WTC11 (cell line): ENCODE results near the gene RMI1. TPM values are rescaled to one million over a fixed set of nuclear protein-coding genes. Genes with fewer than 3 reads are reported as not detected.

ENCODE experiments used
- ATAC-seq: fragments of 200-7000 bp; cut with Tn5 transposase; 2 replicates; pipeline ENCODE4 v1.10.0; 2021; ENCODE audit warnings: mild to moderate bottlenecking, moderate library complexity
- CTCF ChIA-PET: fragments of 300-600 bp; sonication (Branson Sonifier 250); formaldehyde crosslinking; loops from one replicate; lab custom pipeline; 2021; ENCODE audit warnings: antibody characterized with exemption; lab: Charles Lee
- POLR2A ChIA-PET: fragments of 350-600 bp; sonication (Branson Sonifier 250); formaldehyde crosslinking; loops from one replicate; lab custom pipeline; 2021; ENCODE audit warnings: antibody characterized with exemption; lab: Charles Lee
- DNase-seq: peaks from one replicate; pipeline ENCODE4 v3.0.0; 2021; ENCODE audit warnings: low spot score
- H3K27ac Mint-ChIP-seq: 2 replicates; pipeline ENCODE4 v1.8.0; 2021; ENCODE audit warnings: mixed read lengths
- H3K27me3 Mint-ChIP-seq: 2 replicates; pipeline ENCODE4 v1.8.0; 2021; ENCODE audit warnings: low read depth, mild to moderate bottlenecking, moderate library complexity, mixed read lengths
- H3K36me3 Mint-ChIP-seq: 2 replicates; pipeline ENCODE4 v1.8.0; 2021; ENCODE audit warnings: mixed read lengths
- H3K4me1 Mint-ChIP-seq: 2 replicates; pipeline ENCODE4 v1.8.0; 2022; ENCODE audit warnings: mixed read lengths
- H3K4me3 Mint-ChIP-seq: 2 replicates; pipeline ENCODE4 v1.8.0; 2021; ENCODE audit warnings: mild to moderate bottlenecking, moderate library complexity, mixed read lengths
- H3K9me3 Mint-ChIP-seq: 2 replicates; pipeline ENCODE4 v1.8.0; 2021; ENCODE audit warnings: mixed read lengths
- ATF1 ChIP-seq: sonication (generic); formaldehyde crosslinking; IDR thresholded peaks from 2 replicates; pipeline ENCODE4 v1.8.1; 2023; ENCODE audit warnings: mild to moderate bottlenecking, moderate library complexity, missing genetic modification reagents
- CREM ChIP-seq: sonication (generic); formaldehyde crosslinking; IDR thresholded peaks from 2 replicates; pipeline ENCODE4 v1.8.1; 2022; ENCODE audit warnings: mild to moderate bottlenecking, missing genetic modification reagents, moderate library complexity
- FOXP1 ChIP-seq: sonication (generic); formaldehyde crosslinking; IDR thresholded peaks from 2 replicates; pipeline ENCODE4 v1.8.0; 2022; ENCODE audit warnings: missing genetic modification reagents, mild to moderate bottlenecking, moderate library complexity, borderline replicate concordance
- GABPB1 ChIP-seq: sonication (generic); formaldehyde crosslinking; IDR thresholded peaks from 2 replicates; pipeline ENCODE4 v1.8.1; 2023; ENCODE audit warnings: mild to moderate bottlenecking, missing genetic modification reagents
- GRHL2 ChIP-seq: fragments of 250-450 bp; sonication (Bioruptor Pico); IDR thresholded peaks from 2 replicates; pipeline ENCODE4 v1.8.0; 2022; ENCODE audit warnings: mild to moderate bottlenecking, moderate library complexity; ENCODE audit not compliant: insufficient replicate concordance, severe bottlenecking
- GTF2I ChIP-seq: fragments of 250-450 bp; sonication (Bioruptor Pico); conservative IDR thresholded peaks from 2 replicates; pipeline ENCODE4 v1.4.0; 2021; ENCODE audit warnings: mild to moderate bottlenecking
- NFYB ChIP-seq: sonication (generic); formaldehyde crosslinking; conservative IDR thresholded peaks from 2 replicates; pipeline ENCODE4 v1.8.0; 2022; ENCODE audit warnings: low read depth, missing genetic modification reagents
- SOX15 ChIP-seq: fragments of 250-450 bp; sonication (Bioruptor Pico); IDR thresholded peaks from 2 replicates; pipeline ENCODE4 v1.9.0; 2021; ENCODE audit warnings: mild to moderate bottlenecking
- TP53 ChIP-seq: sonication (generic); formaldehyde crosslinking; IDR thresholded peaks from 2 replicates; pipeline ENCODE4 v1.8.1; 2023; ENCODE audit warnings: mild to moderate bottlenecking, missing genetic modification reagents
- ZNF121 ChIP-seq: sonication (generic); formaldehyde crosslinking; IDR thresholded peaks from 2 replicates; pipeline ENCODE4 v1.8.0; 2023; ENCODE audit warnings: missing genetic modification reagents
- ZNF138 ChIP-seq: sonication (generic); formaldehyde crosslinking; conservative IDR thresholded peaks from 2 replicates; pipeline ENCODE4 v1.8.1; 2022; ENCODE audit warnings: mild to moderate bottlenecking, moderate library complexity, missing genetic modification reagents
- ZNF416 ChIP-seq: fragments of 250-450 bp; sonication (Bioruptor Pico); IDR thresholded peaks from 2 replicates; pipeline ENCODE4 v1.9.0; 2021; ENCODE audit warnings: mild to moderate bottlenecking, inconsistent platforms
- total RNA-seq: library from RNA; stranded (reverse); gene quantifications from 3 replicates; pipeline ENCODE4 v1.2.3, GENCODE V29; 2021
- TF ChIP-seq, protein P1 (sequence below): sonication (generic); formaldehyde crosslinking; IDR thresholded peaks from 2 replicates; pipeline ENCODE4 v1.8.1; 2023; ENCODE audit warnings: mild to moderate bottlenecking, missing genetic modification reagents
- TF ChIP-seq, protein P2 (sequence below): sonication (generic); formaldehyde crosslinking; conservative IDR thresholded peaks from 2 replicates; pipeline ENCODE4 v1.8.1; 2022; ENCODE audit warnings: mild to moderate bottlenecking, missing genetic modification reagents
- TF ChIP-seq, protein P3 (sequence below): fragments of 250-450 bp; sonication (Bioruptor Pico); IDR thresholded peaks from 2 replicates; pipeline ENCODE4 v1.8.0; 2021; ENCODE audit warnings: mild to moderate bottlenecking
- TF ChIP-seq, protein P4 (sequence below): sonication (generic); formaldehyde crosslinking; IDR thresholded peaks from 2 replicates; pipeline ENCODE4 v1.8.1; 2022; ENCODE audit warnings: missing genetic modification reagents, borderline replicate concordance
- TF ChIP-seq, protein P5 (sequence below): fragments of 200-600 bp; IDR thresholded peaks from 2 replicates; pipeline ENCODE4 v1.8.0; 2022; ENCODE audit warnings: antibody characterized with exemption
- TF ChIP-seq, protein P6 (sequence below): sonication (generic); formaldehyde crosslinking; IDR thresholded peaks from 2 replicates; pipeline ENCODE4 v1.8.1; 2023; ENCODE audit warnings: mild to moderate bottlenecking, moderate library complexity, missing genetic modification reagents
- TF ChIP-seq, protein P7 (sequence below): fragments of 250-450 bp; sonication (Bioruptor Pico); conservative IDR thresholded peaks from 2 replicates; pipeline ENCODE4 v1.9.0; 2021; ENCODE audit warnings: mild to moderate bottlenecking
- TF ChIP-seq, protein P8 (sequence below): sonication (generic); formaldehyde crosslinking; IDR thresholded peaks from 2 replicates; pipeline ENCODE4 v1.8.1; 2022; ENCODE audit warnings: low read depth, missing genetic modification reagents, borderline replicate concordance

The RMI1 gene
- total RNA-seq, 1 experiment from 2014 or later: 25.8 TPM

DNA sequence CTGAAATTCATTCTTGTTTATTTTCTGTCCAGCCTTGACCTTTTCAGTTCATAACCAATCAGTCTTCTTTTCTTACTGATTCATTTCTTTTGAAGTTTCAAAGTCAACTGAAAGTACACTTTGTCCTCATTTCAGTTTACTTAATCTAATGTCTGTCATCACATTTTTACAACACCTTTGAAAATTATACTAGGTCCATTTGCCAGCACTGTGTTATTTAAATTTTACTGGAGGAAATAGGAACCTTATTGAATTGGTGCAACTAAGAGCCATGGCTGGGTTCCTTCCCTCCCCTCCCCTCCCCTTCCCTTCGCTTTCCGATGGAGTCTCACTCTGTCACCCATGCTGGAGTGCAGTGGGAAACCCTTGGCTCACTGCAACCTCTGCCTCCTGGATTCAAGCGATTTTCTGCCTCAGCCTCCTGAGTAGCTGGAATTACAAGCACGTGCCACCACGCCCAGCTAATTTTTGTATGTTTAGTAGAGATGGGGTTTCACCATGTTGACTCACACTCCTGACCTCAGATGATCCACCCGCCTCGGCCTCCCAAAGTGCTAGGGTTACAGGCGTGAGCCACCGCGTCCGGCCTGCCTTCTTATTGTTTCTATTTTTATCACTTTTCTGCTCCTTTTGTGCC, 6.3 kb downstream of the RMI1 start:
- DNase-seq (no peak), ATAC-seq (no peak; the same call in 1 of the 2 replicates)
- Mint-ChIP-seq H3K27me3 (no peaks in the 10 kb centered on the region), H3K4me3 (no peak overlapping the region), H3K4me1 (peaks cover 30% of the 10 kb centered on the region), H3K9me3 (no peaks in the 10 kb centered on the region), H3K36me3 (peaks cover 20% of the 10 kb centered on the region), H3K27ac (0 out of 2 replicates have a peak overlapping the region, but pooled peaks have one; percentile 57)
- ChIA-PET POLR2A (no interaction called here), CTCF (interaction anchor here (0.7 kb wide), 1 partner anchor 981 kb away, joined by 5 read pairs; no protein-coding TSS in a partner anchor)
- TF ChIP-seq GABPB1: peak; percentile 76
- TF ChIP-seq, protein P1, sequence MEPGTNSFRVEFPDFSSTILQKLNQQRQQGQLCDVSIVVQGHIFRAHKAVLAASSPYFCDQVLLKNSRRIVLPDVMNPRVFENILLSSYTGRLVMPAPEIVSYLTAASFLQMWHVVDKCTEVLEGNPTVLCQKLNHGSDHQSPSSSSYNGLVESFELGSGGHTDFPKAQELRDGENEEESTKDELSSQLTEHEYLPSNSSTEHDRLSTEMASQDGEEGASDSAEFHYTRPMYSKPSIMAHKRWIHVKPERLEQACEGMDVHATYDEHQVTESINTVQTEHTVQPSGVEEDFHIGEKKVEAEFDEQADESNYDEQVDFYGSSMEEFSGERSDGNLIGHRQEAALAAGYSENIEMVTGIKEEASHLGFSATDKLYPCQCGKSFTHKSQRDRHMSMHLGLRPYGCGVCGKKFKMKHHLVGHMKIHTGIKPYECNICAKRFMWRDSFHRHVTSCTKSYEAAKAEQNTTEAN (CRISPR knock-in tag): no peak
- TF ChIP-seq, protein P2, sequence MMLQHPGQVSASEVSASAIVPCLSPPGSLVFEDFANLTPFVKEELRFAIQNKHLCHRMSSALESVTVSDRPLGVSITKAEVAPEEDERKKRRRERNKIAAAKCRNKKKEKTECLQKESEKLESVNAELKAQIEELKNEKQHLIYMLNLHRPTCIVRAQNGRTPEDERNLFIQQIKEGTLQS (CRISPR knock-in tag): no peak
- no peak for TF ChIP-seq GRHL2
- TF ChIP-seq, protein P3, sequence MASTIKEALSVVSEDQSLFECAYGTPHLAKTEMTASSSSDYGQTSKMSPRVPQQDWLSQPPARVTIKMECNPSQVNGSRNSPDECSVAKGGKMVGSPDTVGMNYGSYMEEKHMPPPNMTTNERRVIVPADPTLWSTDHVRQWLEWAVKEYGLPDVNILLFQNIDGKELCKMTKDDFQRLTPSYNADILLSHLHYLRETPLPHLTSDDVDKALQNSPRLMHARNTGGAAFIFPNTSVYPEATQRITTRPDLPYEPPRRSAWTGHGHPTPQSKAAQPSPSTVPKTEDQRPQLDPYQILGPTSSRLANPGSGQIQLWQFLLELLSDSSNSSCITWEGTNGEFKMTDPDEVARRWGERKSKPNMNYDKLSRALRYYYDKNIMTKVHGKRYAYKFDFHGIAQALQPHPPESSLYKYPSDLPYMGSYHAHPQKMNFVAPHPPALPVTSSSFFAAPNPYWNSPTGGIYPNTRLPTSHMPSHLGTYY (CRISPR knock-in tag): no peak
- TF ChIP-seq, all 79 proteins: peak for 1

DNA sequence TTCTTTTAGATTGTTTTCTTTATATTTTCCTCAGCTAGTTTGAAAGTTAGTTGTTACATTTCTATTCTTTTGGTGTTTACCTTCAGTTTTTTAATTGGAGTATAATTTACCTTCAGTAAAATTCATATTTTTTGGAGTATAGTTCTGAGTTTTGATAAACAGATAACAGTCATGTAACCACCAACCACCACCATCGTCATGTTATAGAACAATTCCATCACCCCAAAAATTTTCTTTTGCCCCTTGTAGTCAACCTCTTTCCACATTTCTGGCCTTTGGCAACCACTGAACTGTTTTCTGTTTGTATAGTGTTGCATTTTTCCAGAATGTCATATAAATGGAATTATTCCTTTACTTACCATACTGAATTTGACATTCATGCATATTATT, 6.8 kb downstream of the RMI1 start:
- no peaks in the 10 kb centered on the region for H3K9me3 Mint-ChIP-seq
- no peak overlapping the region for H3K4me3 Mint-ChIP-seq
- H3K27ac Mint-ChIP-seq: peak overlapping the region; percentile 57; the same call in 1 of the 2 replicates
- H3K4me1 Mint-ChIP-seq: peaks cover 26% of the 10 kb centered on the region
- DNase-seq (no peak), ATAC-seq (no peak)
- ChIA-PET CTCF (interaction anchor here (0.7 kb wide), 1 partner anchor 981 kb away, joined by 5 read pairs; no protein-coding TSS in a partner anchor), POLR2A (no interaction called here)
- no peaks in the 10 kb centered on the region for H3K27me3 Mint-ChIP-seq
- H3K36me3 Mint-ChIP-seq: peaks cover 20% of the 10 kb centered on the region
- TF ChIP-seq, protein P4, sequence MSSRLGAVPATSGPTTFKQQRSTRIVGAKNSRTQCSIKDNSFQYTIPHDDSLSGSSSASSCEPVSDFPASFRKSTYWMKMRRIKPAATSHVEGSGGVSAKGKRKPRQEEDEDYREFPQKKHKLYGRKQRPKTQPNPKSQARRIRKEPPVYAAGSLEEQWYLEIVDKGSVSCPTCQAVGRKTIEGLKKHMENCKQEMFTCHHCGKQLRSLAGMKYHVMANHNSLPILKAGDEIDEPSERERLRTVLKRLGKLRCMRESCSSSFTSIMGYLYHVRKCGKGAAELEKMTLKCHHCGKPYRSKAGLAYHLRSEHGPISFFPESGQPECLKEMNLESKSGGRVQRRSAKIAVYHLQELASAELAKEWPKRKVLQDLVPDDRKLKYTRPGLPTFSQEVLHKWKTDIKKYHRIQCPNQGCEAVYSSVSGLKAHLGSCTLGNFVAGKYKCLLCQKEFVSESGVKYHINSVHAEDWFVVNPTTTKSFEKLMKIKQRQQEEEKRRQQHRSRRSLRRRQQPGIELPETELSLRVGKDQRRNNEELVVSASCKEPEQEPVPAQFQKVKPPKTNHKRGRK (CRISPR knock-in tag): no peak
- no peak for TF ChIP-seq CREM (CRISPR knock-in tag)
- no peak for TF ChIP-seq FOXP1 (CRISPR knock-in tag)

DNA sequence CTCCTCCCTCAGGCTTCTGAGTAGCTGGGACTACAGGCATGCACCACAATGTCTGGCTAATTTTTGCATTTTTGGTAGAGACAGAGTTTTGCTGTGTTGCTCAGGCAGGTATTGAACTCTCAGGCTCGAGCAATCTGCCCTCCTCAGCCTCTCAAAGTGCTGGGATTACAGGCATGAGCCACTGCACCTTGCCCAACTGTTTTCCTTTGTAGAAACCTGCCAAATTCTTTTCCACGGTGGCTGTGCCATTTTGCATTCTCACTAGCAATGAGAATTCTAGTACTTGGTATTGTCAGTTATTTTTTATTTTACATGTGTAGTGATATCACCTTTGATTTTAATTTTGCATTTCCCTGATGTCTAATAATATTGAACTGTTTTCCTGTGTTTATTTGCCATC, 7.8 kb downstream of the RMI1 start:
- ATAC-seq: no peak
- Mint-ChIP-seq H3K27me3 (no peaks in the 10 kb centered on the region), H3K27ac (0 out of 2 replicates have a peak overlapping the region, but pooled peaks have one; percentile 49), H3K4me1 (peaks cover 17% of the 10 kb centered on the region), H3K9me3 (no peaks in the 10 kb centered on the region), H3K36me3 (peaks cover 20% of the 10 kb centered on the region), H3K4me3 (no peak overlapping the region)
- POLR2A ChIA-PET: no interaction called here
- no peak for DNase-seq
- CTCF ChIA-PET: no interaction called here
- TF ChIP-seq, protein P5, sequence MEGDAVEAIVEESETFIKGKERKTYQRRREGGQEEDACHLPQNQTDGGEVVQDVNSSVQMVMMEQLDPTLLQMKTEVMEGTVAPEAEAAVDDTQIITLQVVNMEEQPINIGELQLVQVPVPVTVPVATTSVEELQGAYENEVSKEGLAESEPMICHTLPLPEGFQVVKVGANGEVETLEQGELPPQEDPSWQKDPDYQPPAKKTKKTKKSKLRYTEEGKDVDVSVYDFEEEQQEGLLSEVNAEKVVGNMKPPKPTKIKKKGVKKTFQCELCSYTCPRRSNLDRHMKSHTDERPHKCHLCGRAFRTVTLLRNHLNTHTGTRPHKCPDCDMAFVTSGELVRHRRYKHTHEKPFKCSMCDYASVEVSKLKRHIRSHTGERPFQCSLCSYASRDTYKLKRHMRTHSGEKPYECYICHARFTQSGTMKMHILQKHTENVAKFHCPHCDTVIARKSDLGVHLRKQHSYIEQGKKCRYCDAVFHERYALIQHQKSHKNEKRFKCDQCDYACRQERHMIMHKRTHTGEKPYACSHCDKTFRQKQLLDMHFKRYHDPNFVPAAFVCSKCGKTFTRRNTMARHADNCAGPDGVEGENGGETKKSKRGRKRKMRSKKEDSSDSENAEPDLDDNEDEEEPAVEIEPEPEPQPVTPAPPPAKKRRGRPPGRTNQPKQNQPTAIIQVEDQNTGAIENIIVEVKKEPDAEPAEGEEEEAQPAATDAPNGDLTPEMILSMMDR: no peak
- TF ChIP-seq, protein P6, sequence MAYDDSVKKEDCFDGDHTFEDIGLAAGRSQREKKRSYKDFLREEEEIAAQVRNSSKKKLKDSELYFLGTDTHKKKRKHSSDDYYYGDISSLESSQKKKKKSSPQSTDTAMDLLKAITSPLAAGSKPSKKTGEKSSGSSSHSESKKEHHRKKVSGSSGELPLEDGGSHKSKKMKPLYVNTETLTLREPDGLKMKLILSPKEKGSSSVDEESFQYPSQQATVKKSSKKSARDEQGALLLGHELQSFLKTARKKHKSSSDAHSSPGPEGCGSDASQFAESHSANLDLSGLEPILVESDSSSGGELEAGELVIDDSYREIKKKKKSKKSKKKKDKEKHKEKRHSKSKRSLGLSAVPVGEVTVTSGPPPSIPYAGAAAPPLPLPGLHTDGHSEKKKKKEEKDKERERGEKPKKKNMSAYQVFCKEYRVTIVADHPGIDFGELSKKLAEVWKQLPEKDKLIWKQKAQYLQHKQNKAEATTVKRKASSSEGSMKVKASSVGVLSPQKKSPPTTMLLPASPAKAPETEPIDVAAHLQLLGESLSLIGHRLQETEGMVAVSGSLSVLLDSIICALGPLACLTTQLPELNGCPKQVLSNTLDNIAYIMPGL: no peak
- no peak for TF ChIP-seq ZNF416
- TF ChIP-seq SOX15 (CRISPR knock-in tag): no peak
- TF ChIP-seq TP53 (CRISPR knock-in tag): no peak
- TF ChIP-seq GTF2I: no peak
- TF ChIP-seq, protein P7, sequence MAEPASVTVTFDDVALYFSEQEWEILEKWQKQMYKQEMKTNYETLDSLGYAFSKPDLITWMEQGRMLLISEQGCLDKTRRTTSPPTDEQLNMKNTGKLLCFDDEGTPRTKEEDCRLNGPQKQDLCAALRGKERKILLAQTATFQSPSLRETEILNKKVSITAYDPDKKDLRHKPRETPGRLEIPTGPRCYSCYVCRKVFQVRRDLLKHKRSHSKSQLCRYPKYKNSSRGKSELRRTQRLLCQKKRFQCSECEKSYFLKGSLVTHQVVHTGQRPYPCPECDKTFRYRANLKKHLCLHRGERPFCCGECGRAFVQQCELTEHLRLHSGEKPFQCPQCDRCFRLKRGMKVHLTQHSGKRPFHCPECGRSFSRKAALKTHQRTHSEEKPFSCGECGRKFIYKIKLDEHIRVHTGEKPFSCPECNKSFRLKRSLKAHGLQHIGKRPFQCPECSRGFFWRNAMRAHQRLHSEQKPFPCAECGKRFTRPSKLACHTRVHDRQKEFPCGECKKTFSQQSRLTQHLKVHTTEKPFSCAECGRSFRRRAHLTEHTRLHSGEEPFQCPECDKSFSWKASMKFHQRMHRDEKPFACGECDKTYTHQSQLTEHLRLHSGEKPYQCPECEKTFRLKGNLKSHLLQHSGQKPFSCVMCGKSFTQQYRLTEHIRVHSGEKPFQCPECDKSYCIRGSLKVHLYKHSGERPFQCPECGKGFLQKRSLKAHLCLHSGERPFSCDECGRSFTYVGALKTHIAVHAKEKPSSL (CRISPR knock-in tag): no peak
- no peak for TF ChIP-seq NFYB (CRISPR knock-in tag)
- TF ChIP-seq ZNF121 (CRISPR knock-in tag): no peak
- TF ChIP-seq, protein P8, sequence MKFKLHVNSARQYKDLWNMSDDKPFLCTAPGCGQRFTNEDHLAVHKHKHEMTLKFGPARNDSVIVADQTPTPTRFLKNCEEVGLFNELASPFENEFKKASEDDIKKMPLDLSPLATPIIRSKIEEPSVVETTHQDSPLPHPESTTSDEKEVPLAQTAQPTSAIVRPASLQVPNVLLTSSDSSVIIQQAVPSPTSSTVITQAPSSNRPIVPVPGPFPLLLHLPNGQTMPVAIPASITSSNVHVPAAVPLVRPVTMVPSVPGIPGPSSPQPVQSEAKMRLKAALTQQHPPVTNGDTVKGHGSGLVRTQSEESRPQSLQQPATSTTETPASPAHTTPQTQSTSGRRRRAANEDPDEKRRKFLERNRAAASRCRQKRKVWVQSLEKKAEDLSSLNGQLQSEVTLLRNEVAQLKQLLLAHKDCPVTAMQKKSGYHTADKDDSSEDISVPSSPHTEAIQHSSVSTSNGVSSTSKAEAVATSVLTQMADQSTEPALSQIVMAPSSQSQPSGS (CRISPR knock-in tag): no peak
- no peak for TF ChIP-seq CREM (CRISPR knock-in tag)
- no peak for TF ChIP-seq ZNF138
- TF ChIP-seq ATF1 (CRISPR knock-in tag): no peak
